ENCODE measurements around the gene GMIP.
A peak's percentile ranks its signal among the peaks of the same experiment; 100 is the strongest.
"Not testable (repeated sequence)": the region's sequence is repeated elsewhere in the genome, so short reads cannot be mapped to it uniquely, and the experiment has no call there.

GMIP gene

DNA sequence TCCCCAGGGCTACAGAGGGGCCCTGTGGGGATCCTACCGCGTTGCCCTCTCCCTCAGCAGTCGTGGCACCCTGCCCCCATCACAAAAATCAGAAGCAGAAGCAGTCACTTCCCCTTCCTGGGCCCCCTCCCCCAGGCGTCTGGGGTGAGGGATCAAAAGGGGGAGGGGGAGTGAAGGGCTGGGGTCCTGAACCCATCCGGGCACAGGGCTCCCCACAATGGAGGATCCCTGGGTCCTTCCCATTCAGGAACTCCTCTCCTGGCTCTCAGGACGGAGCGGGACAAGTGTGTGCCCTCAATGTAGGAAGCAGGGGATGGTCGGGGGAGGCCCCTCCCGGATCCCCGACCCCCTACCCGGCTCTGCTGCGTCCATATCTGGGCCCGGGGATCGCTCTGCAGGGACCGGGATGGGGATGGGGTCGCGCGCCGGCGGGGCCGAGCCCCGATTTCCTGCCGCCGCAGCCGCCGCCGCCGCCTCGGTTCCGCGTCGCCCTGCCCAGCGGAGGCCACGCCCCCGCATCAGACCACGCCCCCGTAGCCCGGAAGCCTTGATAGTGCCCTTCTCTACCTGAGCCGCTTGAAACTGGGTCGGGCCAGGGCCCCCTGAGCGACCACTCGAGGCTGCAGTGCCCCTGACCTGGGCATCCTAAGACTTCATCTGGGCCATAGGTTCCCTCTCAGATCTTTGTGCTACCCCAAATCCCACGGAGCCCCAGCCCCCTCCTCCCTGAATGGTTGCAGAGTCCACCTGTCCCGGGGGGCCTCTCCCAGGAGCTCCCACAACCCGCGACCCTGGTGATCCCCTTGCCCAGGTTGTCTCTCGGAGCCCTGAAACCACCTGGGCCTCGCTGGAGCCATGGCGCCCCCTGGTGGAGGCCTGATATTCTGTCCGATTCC, at the start of gene GMIP:
Gene GMIP (minus strand): TSS at position 500 of the 896 bp plus-strand sequence. CDS start 128 bp downstream, at position 372.
- no peak for DNase-seq (ENCODE audit: low read depth, low spot score)

DNA sequence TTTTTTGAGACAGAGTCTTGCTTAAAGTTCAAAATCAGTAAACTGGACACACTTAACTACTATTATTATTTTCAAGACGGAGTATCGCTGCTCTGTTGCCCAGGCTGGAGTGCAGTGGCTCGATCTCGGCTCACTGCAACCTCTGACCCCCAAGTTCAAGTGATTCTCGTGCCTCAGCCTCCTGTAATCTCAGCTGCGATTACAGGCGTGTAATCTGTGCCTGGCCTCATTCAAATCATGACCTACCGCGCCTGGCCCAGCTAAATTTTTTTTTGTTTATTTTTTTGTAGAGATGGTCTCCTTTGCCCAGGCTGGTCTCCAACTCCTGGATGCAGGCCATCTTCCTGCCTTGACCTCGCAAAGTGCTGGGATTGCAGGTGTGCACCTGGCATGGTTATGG, 48.2 kb upstream of the GMIP start:
- no peak for DNase-seq (ENCODE audit: low read depth, low spot score)

GRCh38 chr19:19689023-19689422, 45.6 kb upstream of the GMIP start:
- DNase-seq (ENCODE audit: low read depth, low spot score) = not testable (repeated sequence)

- DNase-seq (ENCODE audit: low read depth, low spot score) = no peak
Observed at GRCh38 chr19:19687090-19687489, 43.6 kb upstream of the GMIP start.

GRCh38 chr19:19686580-19686979, 43.1 kb upstream of the GMIP start:
- no peak for DNase-seq (ENCODE audit: low read depth, low spot score)

DNA sequence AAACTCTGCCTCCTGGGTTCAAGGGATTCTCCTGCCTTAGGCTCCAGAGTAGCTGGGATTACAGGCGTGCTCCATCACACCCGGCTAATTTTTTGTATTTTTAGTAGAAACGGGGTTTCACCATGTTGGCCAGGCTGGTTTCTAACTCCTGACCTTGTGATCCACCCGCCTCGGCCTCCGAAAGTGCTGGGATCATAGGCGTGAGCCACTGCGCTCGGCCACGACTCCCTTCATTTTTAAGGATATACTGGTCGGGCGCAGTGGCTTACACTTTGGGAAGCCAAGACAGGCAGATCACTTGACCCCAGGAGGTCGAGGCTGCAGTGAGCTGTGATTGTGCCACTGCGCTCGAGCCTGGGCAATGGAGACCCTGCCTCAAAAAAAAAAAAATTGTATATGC, 42.7 kb upstream of the GMIP start:
- DNase-seq (ENCODE audit: low read depth, low spot score) = not testable (repeated sequence)

DNA sequence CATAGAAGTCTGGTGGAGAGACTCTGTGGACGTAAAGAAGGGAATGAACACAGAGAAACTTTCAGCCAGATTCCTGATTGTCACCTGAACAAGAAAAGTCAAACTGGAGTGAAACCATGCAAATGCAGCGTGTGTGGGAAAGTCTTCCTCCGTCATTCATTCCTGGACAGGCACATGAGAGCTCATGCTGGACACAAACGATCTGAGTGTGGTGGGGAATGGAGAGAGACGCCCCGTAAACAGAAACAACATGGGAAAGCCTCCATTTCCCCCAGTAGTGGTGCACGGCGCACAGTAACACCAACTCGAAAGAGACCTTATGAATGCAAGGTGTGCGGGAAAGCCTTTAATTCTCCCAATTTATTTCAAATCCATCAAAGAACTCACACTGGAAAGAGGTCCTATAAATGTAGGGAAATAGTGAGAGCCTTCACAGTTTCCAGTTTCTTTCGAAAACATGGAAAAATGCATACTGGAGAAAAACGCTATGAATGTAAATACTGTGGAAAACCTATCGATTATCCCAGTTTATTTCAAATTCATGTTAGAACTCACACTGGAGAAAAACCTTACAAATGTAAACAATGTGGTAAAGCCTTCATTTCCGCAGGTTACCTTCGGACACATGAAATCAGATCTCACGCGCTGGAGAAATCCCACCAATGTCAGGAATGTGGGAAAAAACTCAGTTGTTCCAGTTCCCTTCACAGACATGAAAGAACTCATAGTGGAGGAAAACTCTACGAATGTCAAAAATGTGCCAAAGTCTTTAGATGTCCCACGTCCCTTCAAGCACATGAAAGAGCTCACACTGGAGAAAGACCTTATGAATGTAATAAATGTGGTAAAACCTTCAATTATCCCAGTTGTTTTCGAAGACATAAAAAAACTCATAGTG, 36.0 kb upstream of the GMIP start:
- DNase-seq (ENCODE audit: low read depth, low spot score) = no peak

DNA sequence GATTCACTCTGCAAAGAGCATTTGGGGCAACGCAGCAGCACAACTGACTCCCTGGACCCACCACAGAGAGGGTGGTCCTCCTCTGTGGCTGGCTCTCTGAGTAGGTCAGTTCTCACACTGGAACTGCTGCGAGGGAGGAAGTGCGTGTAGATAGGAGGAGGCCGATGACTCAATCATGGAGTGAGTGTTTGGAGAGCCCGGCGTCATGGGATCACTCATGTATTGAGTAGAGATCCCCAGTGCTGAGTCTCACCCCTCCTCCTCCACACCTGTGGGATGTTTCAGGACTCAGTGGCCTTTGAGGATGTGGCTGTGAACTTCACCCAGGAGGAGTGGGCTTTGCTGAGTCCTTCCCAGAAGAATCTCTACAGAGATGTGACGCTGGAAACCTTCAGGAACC, 34.1 kb upstream of the GMIP start:
- DNase-seq (ENCODE audit: low read depth, low spot score) = no peak

DNA sequence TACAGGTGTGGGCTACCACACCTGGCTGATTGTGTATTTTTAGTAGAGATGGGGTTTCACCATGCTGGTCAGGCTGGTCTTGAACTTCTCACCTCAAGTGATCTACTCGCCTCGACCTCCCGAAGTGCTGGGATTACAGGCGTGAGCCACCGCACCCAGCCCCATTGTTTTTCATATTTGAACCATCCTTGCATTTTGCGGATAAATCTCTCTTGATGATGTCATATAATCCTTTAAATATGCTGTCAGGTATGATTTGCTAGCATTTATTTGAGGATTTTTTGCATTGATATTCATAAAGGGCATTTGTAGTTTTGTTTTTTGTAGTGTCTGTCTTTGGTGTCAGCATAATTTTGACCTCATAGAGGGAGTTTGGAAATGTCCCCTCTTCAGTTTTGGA, 30.9 kb upstream of the GMIP start:
- no peak for DNase-seq (ENCODE audit: low read depth, low spot score)

DNA sequence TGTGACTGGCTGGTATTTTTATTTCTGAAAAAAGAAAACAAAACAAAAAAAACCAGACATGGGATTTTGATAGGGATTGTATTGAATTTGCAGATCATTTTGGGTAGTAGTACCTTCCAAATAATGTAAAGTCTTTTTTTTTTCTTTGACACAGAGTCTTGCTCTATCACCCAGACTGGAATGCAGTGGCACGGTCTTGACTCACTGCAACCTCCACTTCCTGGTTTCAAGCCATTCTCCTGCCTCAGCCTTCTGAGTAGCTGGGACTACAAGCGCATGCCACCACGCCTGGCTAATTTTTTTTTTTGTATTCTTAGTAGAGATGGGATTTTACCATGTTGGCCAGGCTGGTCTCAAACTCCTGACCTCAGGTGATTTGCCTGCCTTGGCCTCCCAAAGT, 29.4 kb upstream of the GMIP start:
- DNase-seq (ENCODE audit: low read depth, low spot score) = no peak

- no peak for DNase-seq (ENCODE audit: low read depth, low spot score)
Observed at GRCh38 chr19:19670070-19670551, 26.7 kb upstream of the GMIP start.

DNA sequence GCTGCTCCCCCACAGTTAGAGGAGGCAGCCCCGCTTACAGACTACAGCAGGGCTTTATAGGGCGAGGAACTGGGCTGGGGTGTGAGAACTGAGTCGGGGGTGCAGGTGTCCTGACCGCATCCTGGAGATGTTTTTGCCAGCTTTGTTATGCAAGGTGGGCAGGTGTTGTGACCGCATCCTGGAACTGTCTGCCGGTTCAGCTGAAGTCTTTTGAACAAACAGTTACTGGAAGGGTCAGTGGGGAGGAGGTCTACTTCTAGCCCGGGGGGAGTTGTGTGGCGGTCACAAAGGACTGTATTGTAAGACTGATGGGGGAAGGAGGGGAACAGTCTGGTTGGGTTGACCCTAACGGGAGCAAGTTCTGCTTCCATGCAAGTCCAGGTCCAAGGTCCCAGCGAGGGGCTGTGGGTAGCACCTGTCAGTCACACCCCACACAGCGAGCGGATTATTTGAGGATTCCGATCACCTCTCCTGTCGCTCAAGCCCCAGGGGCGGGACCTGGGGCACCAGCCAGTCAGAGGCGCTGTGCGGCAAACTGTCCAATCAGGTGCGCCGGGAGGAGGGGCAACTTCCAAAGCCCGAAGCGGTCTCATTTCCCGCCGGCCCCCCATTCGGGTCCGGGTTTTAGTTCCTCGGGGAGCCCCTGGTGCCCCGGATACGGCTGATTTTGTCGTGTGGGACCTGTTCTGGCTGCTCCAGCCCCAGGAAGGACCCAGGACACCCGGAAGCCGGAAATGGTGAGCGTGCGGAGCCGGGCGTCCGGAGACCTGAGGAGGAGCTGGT, 25.0 kb upstream of the GMIP start, which contains the start of gene ZNF101:
Gene ZNF101 (plus strand): TSS at position 610 of the 783 bp plus-strand sequence. CDS start 125 bp downstream, at position 735.
- peak; percentile 47 for DNase-seq (ENCODE audit: low read depth, low spot score)

- not testable (repeated sequence) for DNase-seq (ENCODE audit: low read depth, low spot score)
Observed at GRCh38 chr19:19665420-19665948, 22.0 kb upstream of the GMIP start.

GRCh38 chr19:19663256-19664120, 20.0 kb upstream of the GMIP start, which contains the start of gene ATP13A1:
ATP13A1 (minus strand) TSS chr19:19663676; CDS start chr19:19663666, 10 bp downstream.
- DNase-seq (ENCODE audit: low read depth, low spot score) = peak; percentile 92

GRCh38 chr19:19662871-19663255, 19.4 kb upstream of the GMIP start:
- DNase-seq (ENCODE audit: low read depth, low spot score) = no peak

GRCh38 chr19:19662344-19662743, 18.9 kb upstream of the GMIP start:
- no peak for DNase-seq (ENCODE audit: low read depth, low spot score)

DNA sequence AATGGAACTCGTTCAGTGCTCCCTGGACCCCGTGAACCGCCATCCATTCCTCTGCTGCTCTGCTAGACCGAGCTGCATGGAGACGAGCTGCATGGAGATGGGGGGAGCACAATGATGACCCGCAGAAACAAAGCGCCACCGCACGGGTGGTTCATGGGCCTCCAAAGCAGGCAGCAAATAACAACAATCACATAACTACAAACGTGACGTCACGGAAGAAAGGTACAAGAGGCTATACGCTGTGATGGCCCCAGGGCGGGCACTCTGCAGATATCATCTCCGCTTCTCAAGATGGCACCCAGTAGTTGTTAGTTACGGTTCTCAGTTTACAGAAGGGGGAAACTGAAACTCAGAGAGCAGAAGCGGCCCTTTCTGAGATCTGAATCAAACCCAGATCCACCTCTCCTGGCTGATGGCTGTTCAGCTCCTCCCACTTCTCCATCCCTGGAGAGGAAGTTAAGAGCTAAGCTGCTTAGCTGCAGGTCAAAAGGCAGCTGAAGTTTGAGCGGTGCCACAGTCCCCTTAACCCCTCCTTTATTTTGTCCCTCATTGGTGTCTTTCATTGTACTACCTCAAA, 18.3 kb upstream of the GMIP start:
- DNase-seq (ENCODE audit: low read depth, low spot score) = no peak

DNA sequence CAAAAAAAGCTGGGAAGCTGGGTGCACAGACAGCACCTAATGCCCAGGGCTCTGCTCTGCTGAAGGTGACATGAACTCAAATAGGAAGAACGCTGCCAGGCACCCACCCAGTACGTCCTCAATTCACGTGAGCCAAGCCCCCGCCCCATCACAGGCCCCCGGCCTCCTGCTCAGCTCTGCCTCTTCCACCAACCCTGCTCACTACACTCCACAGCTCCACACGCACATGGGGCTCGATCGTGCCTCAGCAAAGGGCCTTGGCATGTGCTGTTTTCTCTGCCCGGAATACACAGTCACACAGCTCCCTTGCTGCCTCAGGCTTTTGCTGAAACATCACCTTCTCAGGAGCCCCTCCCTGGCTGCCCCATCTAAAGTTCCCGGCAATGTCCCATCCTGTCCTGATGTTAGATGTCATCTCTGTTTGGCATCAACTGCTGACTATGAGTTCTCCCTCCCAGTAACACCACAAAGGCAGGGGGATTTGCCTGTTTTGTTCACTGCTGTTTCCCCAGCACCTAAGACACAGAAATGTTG, 17.8 kb upstream of the GMIP start:
- DNase-seq (ENCODE audit: low read depth, low spot score) = no peak

DNA sequence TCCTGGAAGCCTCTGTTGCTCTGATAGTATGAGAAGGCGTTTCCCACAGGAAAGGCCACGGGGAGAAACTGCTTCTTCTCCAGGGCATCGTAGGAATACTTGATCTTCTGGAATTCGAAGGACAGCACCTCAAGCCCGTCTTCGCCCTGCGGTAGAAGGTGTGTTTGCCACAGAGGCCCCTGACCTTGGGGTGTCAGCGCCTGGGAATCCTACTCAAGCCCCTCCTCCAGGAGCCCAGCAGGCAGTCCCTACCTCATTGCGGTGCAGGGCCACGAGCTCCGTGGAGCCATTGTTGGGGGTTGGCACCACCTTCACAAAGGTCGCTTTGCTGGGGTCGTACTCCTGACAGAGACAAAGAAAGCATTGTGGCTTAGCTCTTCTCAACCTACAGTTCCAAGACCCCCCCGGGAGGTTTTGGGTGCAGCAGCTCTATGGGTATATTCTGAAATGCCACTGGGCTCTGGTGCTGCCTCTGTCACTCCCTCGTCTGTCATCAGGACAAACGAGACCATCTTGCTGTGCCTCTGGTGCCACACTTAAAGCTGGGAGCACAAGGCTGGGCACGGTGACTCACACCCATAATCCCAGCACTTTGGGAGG, 16.3 kb upstream of the GMIP start:
- DNase-seq (ENCODE audit: low read depth, low spot score) = no peak

All from brain pericyte (primary cell).